BJ (cell line): Measurements from ENCODE around the gene LRRC49. TPM values are rescaled to one million over a fixed set of nuclear protein-coding genes. Genes with fewer than 3 reads are reported as not detected.
A peak's percentile ranks its signal among the peaks of the same experiment; 100 is the strongest.

ENCODE experiments used
- CTCF ChIA-PET: fragments of 350-600 bp; formaldehyde crosslinking; extraction: SDS; loops from one replicate; lab custom pipeline; 2021; ENCODE audit warnings: antibody characterized with exemption, inconsistent platforms; lab: Yijun Ruan, JAX
- POLR2A ChIA-PET: fragments of 300-600 bp; sonication (Branson Sonifier 250); formaldehyde crosslinking; extraction: SDS; loops from one replicate; lab custom pipeline; 2021; ENCODE audit warnings: antibody characterized with exemption; lab: Charles Lee
- DNase-seq: peaks from one replicate; pipeline ENCODE4 v3.0.0-alpha.2; 2011; ENCODE audit warnings: low read depth
- H3K27me3 ChIP-seq: 2 replicates; pipeline ENCODE4 v1.6.0; 2011; ENCODE audit warnings: low read length; ENCODE audit not compliant: control insufficient read depth, insufficient read depth
- H3K36me3 ChIP-seq: 2 replicates; pipeline ENCODE4 v1.5.1; 2011; ENCODE audit warnings: low read length; ENCODE audit not compliant: control insufficient read depth, insufficient read depth
- H3K4me3 ChIP-seq: 2 replicates; pipeline ENCODE4 v1.5.1; 2011; ENCODE audit warnings: low read depth, mild to moderate bottlenecking, control low read depth, low read length
- polyA plus RNA-seq: library from polyadenylated mRNA; depleted of rRNA; stranded (reverse); fragments of >200 nt; gene quantifications from 2 replicates; pipeline ENCODE4 v1.2.3, GENCODE V29; 2011
- TF ChIP-seq, protein P1 (sequence below): IDR thresholded peaks from 2 replicates; pipeline ENCODE4 v1.5.1; 2011; ENCODE audit warnings: low read depth, mild to moderate bottlenecking, control low read depth, inconsistent platforms, low read length, moderate library complexity; ENCODE audit not compliant: insufficient read depth

The LRRC49 gene
- polyA plus RNA-seq, 1 experiment = 6.2 TPM

DNA sequence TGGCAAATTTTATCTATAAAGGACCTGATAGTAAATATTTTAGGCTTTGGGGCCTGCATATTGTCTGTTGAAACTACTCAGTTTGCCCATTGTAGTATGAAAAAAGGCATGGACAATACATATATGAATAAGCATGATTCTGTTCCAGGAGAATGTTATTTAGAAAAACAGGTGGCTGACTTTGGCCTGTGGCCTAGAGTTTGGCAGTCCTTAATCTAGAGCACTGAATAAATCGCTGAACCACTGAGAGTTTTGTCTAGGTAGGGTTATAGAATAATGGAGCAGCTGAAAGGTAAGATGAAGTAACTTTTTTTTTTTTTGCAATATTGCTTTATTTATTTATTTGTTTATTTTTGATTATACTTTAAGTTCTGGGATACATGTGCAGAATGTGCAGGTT, 75.0 kb downstream of the LRRC49 start:
- TF ChIP-seq, protein P1, sequence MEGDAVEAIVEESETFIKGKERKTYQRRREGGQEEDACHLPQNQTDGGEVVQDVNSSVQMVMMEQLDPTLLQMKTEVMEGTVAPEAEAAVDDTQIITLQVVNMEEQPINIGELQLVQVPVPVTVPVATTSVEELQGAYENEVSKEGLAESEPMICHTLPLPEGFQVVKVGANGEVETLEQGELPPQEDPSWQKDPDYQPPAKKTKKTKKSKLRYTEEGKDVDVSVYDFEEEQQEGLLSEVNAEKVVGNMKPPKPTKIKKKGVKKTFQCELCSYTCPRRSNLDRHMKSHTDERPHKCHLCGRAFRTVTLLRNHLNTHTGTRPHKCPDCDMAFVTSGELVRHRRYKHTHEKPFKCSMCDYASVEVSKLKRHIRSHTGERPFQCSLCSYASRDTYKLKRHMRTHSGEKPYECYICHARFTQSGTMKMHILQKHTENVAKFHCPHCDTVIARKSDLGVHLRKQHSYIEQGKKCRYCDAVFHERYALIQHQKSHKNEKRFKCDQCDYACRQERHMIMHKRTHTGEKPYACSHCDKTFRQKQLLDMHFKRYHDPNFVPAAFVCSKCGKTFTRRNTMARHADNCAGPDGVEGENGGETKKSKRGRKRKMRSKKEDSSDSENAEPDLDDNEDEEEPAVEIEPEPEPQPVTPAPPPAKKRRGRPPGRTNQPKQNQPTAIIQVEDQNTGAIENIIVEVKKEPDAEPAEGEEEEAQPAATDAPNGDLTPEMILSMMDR = no peak
- POLR2A ChIA-PET = no interaction called here
- no peak for DNase-seq
- CTCF ChIA-PET = interaction anchor here (0.6 kb wide), 1 partner anchor 64 kb away, joined by 3 read pairs; no protein-coding TSS in a partner anchor
- Histone ChIP-seq H3K36me3 (no peaks in the 10 kb centered on the region), H3K27me3 (no peaks in the 10 kb centered on the region), H3K4me3 (no peak overlapping the region)

GRCh38 chr15:70974004-70974832, 81.6 kb downstream of the LRRC49 start:
- peak; percentile 24 for DNase-seq
- H3K4me3 ChIP-seq = no peak overlapping the region
- POLR2A ChIA-PET = interaction anchor here (0.6 kb wide), 1 partner anchor 467 kb away, joined by 4 read pairs; no protein-coding TSS in a partner anchor
- no peaks in the 10 kb centered on the region for H3K36me3 ChIP-seq
- no peaks in the 10 kb centered on the region for H3K27me3 ChIP-seq
- CTCF ChIA-PET = interaction anchor here (0.6 to 4.7 kb wide), 16 partner anchors 9 to 833 kb away, joined by 3 to 15 read pairs (median 4); no protein-coding TSS in a partner anchor
- TF ChIP-seq, protein P1 = peak; percentile 50

- H3K27me3 ChIP-seq = no peaks in the 10 kb centered on the region
- TF ChIP-seq, protein P1 = no peak
- DNase-seq = peak; percentile 75
- H3K36me3 ChIP-seq = no peaks in the 10 kb centered on the region
- ChIA-PET CTCF (interaction anchor here (1.1 to 1.9 kb wide), 4 partner anchors 23 to 467 kb away, joined by 3 to 9 read pairs (median 4); no protein-coding TSS in a partner anchor), POLR2A (interaction anchor here (1.0 kb wide), 1 partner anchor 318 kb away, joined by 3 read pairs; no protein-coding TSS in a partner anchor)
- H3K4me3 ChIP-seq = no peak overlapping the region
Observed at GRCh38 chr15:70976851-70977250, 84.2 kb downstream of the LRRC49 start.

- CTCF ChIA-PET = interaction anchor here (0.8 to 2.2 kb wide), 3 partner anchors 105 to 448 kb away, joined by 3 to 4 read pairs (median 4); partner anchors contain the start of gene THSD4
- Histone ChIP-seq H3K36me3 (no peaks in the 10 kb centered on the region; the same call in 1 of the 2 replicates), H3K4me3 (no peak overlapping the region), H3K27me3 (no peaks in the 10 kb centered on the region)
- peak; percentile 70 for DNase-seq
- POLR2A ChIA-PET = no interaction called here
- TF ChIP-seq, protein P1 = no peak
Observed at GRCh38 chr15:70995383-70995970, 102.9 kb downstream of the LRRC49 start.

DNA sequence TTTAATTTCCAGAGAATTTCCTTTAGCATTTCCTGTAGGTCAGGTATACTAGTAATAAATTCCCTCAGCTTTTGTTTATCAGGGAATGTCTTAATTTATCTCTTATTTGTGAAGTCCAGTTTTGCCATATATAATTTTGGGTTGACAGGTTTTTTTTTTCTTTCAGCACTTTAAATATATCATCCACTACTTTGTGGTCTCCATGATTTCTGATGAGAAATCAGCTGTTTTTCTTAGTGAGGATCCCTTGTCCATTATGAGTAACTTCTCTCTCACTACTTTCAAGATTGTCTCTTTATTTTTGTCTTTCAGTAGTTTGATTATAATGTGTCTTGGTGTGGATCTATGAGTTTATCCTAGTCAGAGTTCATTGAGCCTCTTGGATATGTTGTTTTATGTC, 105.7 kb downstream of the LRRC49 start:
- ChIA-PET POLR2A (no interaction called here), CTCF (interaction anchor here (0.8 to 1.1 kb wide), 2 partner anchors 16 to 445 kb away, joined by 3 to 4 read pairs; no protein-coding TSS in a partner anchor)
- H3K4me3 ChIP-seq = no peak overlapping the region
- no peaks in the 10 kb centered on the region for H3K36me3 ChIP-seq
- DNase-seq = no peak
- no peaks in the 10 kb centered on the region for H3K27me3 ChIP-seq
- TF ChIP-seq, protein P1 = no peak
